T-cell (primary cell): ENCODE data around the gene PTF1A. TPM values are rescaled to one million over a fixed set of nuclear protein-coding genes. Genes with fewer than 3 reads are reported as not detected.

Experiments
- ATAC-seq, 4 experiments: fragments of 200-7000 bp in 3 of 4; fragments of 150-1000 bp in 1 of 4; cut with Tn5 transposase; replicated peaks in 1 of 4; 1 replicate in 3 of 4; 2 replicates in 1 of 4; pipeline ENCODE4 v1.10.0; 2021; ENCODE audit warnings: moderate library complexity in 3 of 4, mild to moderate bottlenecking in 2 of 4, moderate number of reproducible peaks in 1 of 4
- CTCF ChIA-PET, 2 donors: fragments of 300-600 bp; sonication (Branson Sonifier 250); formaldehyde crosslinking; loops; one replicate each; lab custom pipeline; 2022; ENCODE audit warnings: antibody characterized with exemption in 2 of 2; lab: Charles Lee
- POLR2A ChIA-PET, 2 donors: fragments of 300-600 bp; sonication (Branson Sonifier 250); formaldehyde crosslinking; loops; one replicate each; lab custom pipeline; 2022; ENCODE audit warnings: antibody characterized with exemption in 2 of 2; lab: Charles Lee
- DNase-seq, 35 experiments: peaks; one replicate each; pipeline versions ENCODE4 v3.0.0 to v3.0.0-alpha.2; 2013 to 2023
- H3K27ac ChIP-seq: one replicate; pipeline ENCODE4 v1.5.1; 2013; ENCODE audit warnings: low read length
- H3K27me3 ChIP-seq, 2 experiments: replicated peaks in 1 of 2; 1 replicate in 1 of 2; 2 replicates in 1 of 2; pipeline versions ENCODE4 v1.6.1 to v1.7.0; 2013; ENCODE audit warnings: low read length in 1 of 2, mixed read lengths in 1 of 2; ENCODE audit not compliant: control insufficient read depth in 2 of 2, insufficient read depth in 2 of 2; ENCODE audit errors: extremely low read depth in 1 of 2
- H3K36me3 ChIP-seq, 2 donors: 1 replicate in 1 of 2; 2 replicates in 1 of 2; pipeline versions ENCODE4 v1.6.1 to v1.7.0; 2013; ENCODE audit warnings: low read length in 1 of 2; ENCODE audit not compliant: control insufficient read depth in 2 of 2, insufficient read depth in 1 of 2; ENCODE audit errors: extremely low read depth in 1 of 2
- H3K4me1 ChIP-seq, 2 experiments: 1 replicate in 1 of 2; 2 replicates in 1 of 2; pipeline versions ENCODE4 v1.6.1 to v1.7.0; 2013; ENCODE audit warnings: low read length in 2 of 2, mixed read lengths in 1 of 2; ENCODE audit not compliant: insufficient read depth in 2 of 2, control insufficient read depth in 1 of 2; ENCODE audit errors: extremely low read depth in 1 of 2
- H3K4me3 ChIP-seq, 2 donors: 1 replicate in 1 of 2; 2 replicates in 1 of 2; pipeline versions ENCODE4 v1.5.1 to v1.7.0; 2013; ENCODE audit warnings: mild to moderate bottlenecking in 2 of 2, low read length in 1 of 2, moderate library complexity in 1 of 2; ENCODE audit not compliant: control insufficient read depth in 1 of 2; ENCODE audit errors: extremely low read depth in 1 of 2
- H3K9me3 ChIP-seq: 2 replicates; pipeline ENCODE4 v1.7.0; 2013
- H3K27ac Mint-ChIP-seq, 2 donors: one replicate each; pipeline ENCODE4 v1.8.0; 2020 to 2021; ENCODE audit warnings: mild to moderate bottlenecking in 2 of 2, mixed read lengths in 2 of 2
- H3K27me3 Mint-ChIP-seq, 2 donors: one replicate each; pipeline ENCODE4 v1.8.0; 2021 to 2022; ENCODE audit warnings: mixed read lengths in 2 of 2
- H3K36me3 Mint-ChIP-seq: one replicate; pipeline ENCODE4 v1.8.0; 2021; ENCODE audit warnings: mixed read lengths
- H3K4me1 Mint-ChIP-seq, 3 donors: one replicate each; pipeline ENCODE4 v1.8.0; 2020 to 2022; ENCODE audit warnings: mixed read lengths in 3 of 3, mild to moderate bottlenecking in 1 of 3
- H3K4me3 Mint-ChIP-seq, 3 donors: one replicate each; pipeline ENCODE4 v1.8.0; 2020 to 2022; ENCODE audit warnings: mild to moderate bottlenecking in 3 of 3, mixed read lengths in 3 of 3, moderate library complexity in 3 of 3
- H3K9me3 Mint-ChIP-seq, 3 donors: one replicate each; pipeline ENCODE4 v1.8.0; 2020 to 2022; ENCODE audit warnings: mixed read lengths in 3 of 3
- WGBS: methylation state at CpG from one replicate; pipeline ENCODE4 v1.1.5; 2013; ENCODE audit warnings: missing lambda C conversion rate; ENCODE audit not compliant: insufficient coverage; 5-methylcytosine and 5-hydroxymethylcytosine counted together
- total RNA-seq, 35 experiments: library from RNA in 6 of 35; stranded (reverse) in 6 of 35; fragments of 120-200 nt in 1 of 35; gene quantifications; one replicate each; pipeline versions ENCODE4 v1.2.1 to v1.2.4 and lab custom pipeline; 2013 to 2026

PTF1A gene
- total RNA-seq, 5 donors from 2014 or later (not counting 1 experiment from before 2014, with no cell fraction given) = not detected

GRCh38 chr10:23171232-23171876 lies 20.8 kb upstream of the PTF1A start:
- peaks cover 23 to 44% of the 10 kb centered on the region in 2 experiments for H3K27me3 ChIP-seq
- POLR2A ChIA-PET = no interaction called here
- H3K36me3 ChIP-seq = no peaks in the 10 kb centered on the region
- ATAC-seq = no peak
- no peak overlapping the region for H3K4me3 Mint-ChIP-seq
- H3K4me1 Mint-ChIP-seq = peaks cover 6 to 13% (median 13%) of the 10 kb centered on the region in 3 donors
- peaks cover 63 to 64% of the 10 kb centered on the region in 2 donors for H3K27me3 Mint-ChIP-seq
- no peak overlapping the region for H3K27ac ChIP-seq
- H3K9me3 Mint-ChIP-seq = no peaks in the 10 kb centered on the region
- peak overlapping the region in 1 of 2 donors; percentile 57 for H3K27ac Mint-ChIP-seq
- no peak overlapping the region for H3K4me3 ChIP-seq
- WGBS = 20% methylated on average over 4 of the region's 26 CpGs
- no peak for DNase-seq
- CTCF ChIA-PET = no interaction called here
- H3K36me3 Mint-ChIP-seq = no peaks in the 10 kb centered on the region
- peaks cover 0 to 6% of the 10 kb centered on the region in 2 experiments for H3K4me1 ChIP-seq
- H3K9me3 ChIP-seq = no peaks in the 10 kb centered on the region

- Mint-ChIP-seq H3K27ac (peak overlapping the region in 1 of 2 donors; percentile 49), H3K9me3 (no peaks in the 10 kb centered on the region), H3K36me3 (no peaks in the 10 kb centered on the region), H3K4me3 (peak overlapping the region in 1 of 3 donors; percentile 44), H3K4me1 (peaks cover 6 to 13% (median 13%) of the 10 kb centered on the region in 3 donors), H3K27me3 (peaks cover 69 to 76% of the 10 kb centered on the region in 2 donors)
- WGBS = 7% methylated on average over 31 of the region's 41 CpGs
- no peak overlapping the region for H3K4me3 ChIP-seq
- DNase-seq = no peak
- H3K9me3 ChIP-seq = no peaks in the 10 kb centered on the region
- H3K4me1 ChIP-seq = peaks cover 0 to 6% of the 10 kb centered on the region in 2 experiments
- ChIA-PET CTCF (no interaction called here), POLR2A (no interaction called here)
- no peaks in the 10 kb centered on the region for H3K36me3 ChIP-seq
- no peak overlapping the region for H3K27ac ChIP-seq
- no peak for ATAC-seq
- peaks cover 24 to 44% of the 10 kb centered on the region in 2 experiments for H3K27me3 ChIP-seq
Measured at GRCh38 chr10:23172429-23173213, 19.5 kb upstream of the PTF1A start.

GRCh38 chr10:23173214-23174073 lies 18.7 kb upstream of the PTF1A start:
- ATAC-seq (no peak), DNase-seq (no peak)
- ChIA-PET POLR2A (no interaction called here), CTCF (no interaction called here)
- Histone ChIP-seq H3K27me3 (peaks cover 24 to 44% of the 10 kb centered on the region in 2 experiments), H3K4me3 (no peak overlapping the region), H3K4me1 (peaks cover 0 to 6% of the 10 kb centered on the region in 2 experiments), H3K9me3 (no peaks in the 10 kb centered on the region), H3K36me3 (no peaks in the 10 kb centered on the region), H3K27ac (no peak overlapping the region)
- peak overlapping the region in 1 of 3 donors; percentile 44 for H3K4me3 Mint-ChIP-seq
- no peaks in the 10 kb centered on the region for H3K9me3 Mint-ChIP-seq
- peaks cover 76 to 77% of the 10 kb centered on the region in 2 donors for H3K27me3 Mint-ChIP-seq
- H3K36me3 Mint-ChIP-seq = no peaks in the 10 kb centered on the region
- peaks cover 6 to 13% (median 13%) of the 10 kb centered on the region in 3 donors for H3K4me1 Mint-ChIP-seq
- WGBS = 7% methylated on average over 82 of the region's 82 CpGs
- no peak overlapping the region for H3K27ac Mint-ChIP-seq

GRCh38 chr10:23174074-23174976 lies 17.8 kb upstream of the PTF1A start:
- Histone ChIP-seq H3K27ac (no peak overlapping the region), H3K4me3 (no peak overlapping the region), H3K27me3 (peaks cover 27 to 47% of the 10 kb centered on the region in 2 experiments), H3K36me3 (no peaks in the 10 kb centered on the region), H3K4me1 (peaks cover 0 to 6% of the 10 kb centered on the region in 2 experiments), H3K9me3 (no peaks in the 10 kb centered on the region)
- Mint-ChIP-seq H3K4me3 (peak overlapping the region in 1 of 3 donors; percentile 22), H3K36me3 (no peaks in the 10 kb centered on the region), H3K27ac (no peak overlapping the region), H3K4me1 (peaks cover 6 to 13% (median 13%) of the 10 kb centered on the region in 3 donors), H3K9me3 (no peaks in the 10 kb centered on the region), H3K27me3 (peaks cover 74 to 80% of the 10 kb centered on the region in 2 donors)
- 8% methylated on average over 82 of the region's 88 CpGs for WGBS
- POLR2A ChIA-PET = no interaction called here
- ATAC-seq (no peak), DNase-seq (no peak)
- CTCF ChIA-PET = no interaction called here

- Histone ChIP-seq H3K27ac (no peak overlapping the region), H3K4me3 (no peak overlapping the region), H3K9me3 (no peaks in the 10 kb centered on the region), H3K27me3 (peaks cover 31 to 47% of the 10 kb centered on the region in 2 experiments), H3K36me3 (no peaks in the 10 kb centered on the region), H3K4me1 (peaks cover 0 to 6% of the 10 kb centered on the region in 2 experiments)
- no peak overlapping the region for H3K4me3 Mint-ChIP-seq
- POLR2A ChIA-PET = no interaction called here
- H3K4me1 Mint-ChIP-seq = peaks cover 6 to 13% (median 13%) of the 10 kb centered on the region in 3 donors
- H3K27me3 Mint-ChIP-seq = peaks cover 74 to 78% of the 10 kb centered on the region in 2 donors
- ATAC-seq = no peak
- no peak overlapping the region for H3K27ac Mint-ChIP-seq
- 17% methylated on average over 8 of the region's 14 CpGs for WGBS
- no peak for DNase-seq
- no peaks in the 10 kb centered on the region for H3K9me3 Mint-ChIP-seq
- no peaks in the 10 kb centered on the region for H3K36me3 Mint-ChIP-seq
- CTCF ChIA-PET = no interaction called here
Measured at GRCh38 chr10:23174977-23175512, 17.1 kb upstream of the PTF1A start.
